Hepatic stellate cell (primary cell): Measurements from ENCODE around the gene PPP2CA.
"Not testable (repeated sequence)": the region's sequence is repeated elsewhere in the genome, so short reads cannot be mapped to it uniquely, and the experiment has no call there.

ENCODE experiments used
- DNase-seq: peaks from one replicate; pipeline ENCODE4 v3.0.0; 2011; ENCODE audit warnings: low spot score

PPP2CA gene

DNA sequence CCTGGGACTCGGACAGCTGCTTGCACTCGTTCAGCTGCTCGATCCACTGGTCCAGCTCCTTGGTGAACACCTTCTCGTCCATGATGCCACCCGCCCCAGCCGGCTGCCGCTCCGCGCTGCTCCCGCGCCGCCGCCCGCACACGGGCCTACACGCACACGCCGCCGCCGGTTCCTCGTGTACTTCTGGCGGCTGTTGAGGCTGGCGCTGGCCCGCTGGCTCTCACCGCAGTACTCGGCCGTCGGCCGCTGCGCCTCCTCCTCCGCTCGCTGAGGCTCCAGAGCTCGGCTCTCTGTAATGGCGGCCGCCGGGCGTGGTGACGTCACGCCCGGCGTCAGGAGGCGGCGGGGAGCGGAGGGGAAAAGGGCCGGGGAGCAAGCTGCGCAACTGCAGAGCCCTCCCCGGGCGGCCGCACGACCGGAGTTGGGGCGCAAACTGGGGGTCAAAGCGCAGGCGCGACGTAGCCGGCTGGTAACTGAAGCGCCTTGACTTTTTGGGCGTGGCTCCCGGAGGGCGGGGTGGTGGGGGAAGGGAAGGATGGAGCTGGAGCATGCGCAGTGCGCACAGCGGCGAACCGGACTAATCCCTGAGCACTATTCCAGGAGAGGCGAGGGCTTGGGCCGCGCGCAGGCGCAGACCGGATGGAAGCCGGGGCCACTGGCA, at the start of gene PPP2CA:
Gene PPP2CA, minus strand, starts transcription at position 294 of the 661 bp plus-strand sequence. Its CDS starts 212 bp downstream, at position 82.
- peak; percentile 90 for DNase-seq

DNA sequence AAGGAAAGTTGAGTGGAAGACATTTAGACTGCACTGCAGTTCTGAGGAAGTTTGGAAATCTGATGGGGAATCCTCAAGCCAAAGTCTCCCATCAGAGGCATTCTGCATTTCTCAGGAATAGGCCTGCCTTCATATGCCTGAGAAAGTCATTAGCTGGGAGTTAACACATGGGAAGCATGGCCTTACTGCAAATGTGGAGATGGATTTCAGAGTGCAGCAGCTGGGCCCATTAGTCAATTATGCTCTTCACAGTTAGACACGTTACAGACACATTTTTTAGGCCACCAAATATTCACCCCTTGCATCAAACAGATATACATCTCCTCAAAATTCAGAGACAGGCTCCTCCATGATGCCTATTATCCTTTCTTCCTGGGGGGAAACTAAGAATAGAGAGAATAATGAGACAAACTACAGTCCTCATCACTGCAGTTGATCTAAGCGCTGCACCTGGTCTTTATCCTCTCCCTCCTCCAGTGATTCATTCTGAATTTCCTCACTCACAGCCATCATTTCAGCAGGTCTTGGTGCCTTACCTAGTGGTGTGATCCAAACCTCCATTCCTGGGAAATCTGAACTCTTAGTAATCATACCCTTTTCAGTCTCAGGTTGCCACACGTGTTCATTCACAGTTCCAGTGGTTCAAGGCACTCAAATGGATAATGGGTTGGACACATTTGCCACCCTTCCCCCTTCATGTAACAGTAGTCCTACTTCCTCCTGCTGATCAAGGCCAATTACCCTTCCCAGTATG, 47.9 kb upstream of the PPP2CA start:
- no peak for DNase-seq

DNA sequence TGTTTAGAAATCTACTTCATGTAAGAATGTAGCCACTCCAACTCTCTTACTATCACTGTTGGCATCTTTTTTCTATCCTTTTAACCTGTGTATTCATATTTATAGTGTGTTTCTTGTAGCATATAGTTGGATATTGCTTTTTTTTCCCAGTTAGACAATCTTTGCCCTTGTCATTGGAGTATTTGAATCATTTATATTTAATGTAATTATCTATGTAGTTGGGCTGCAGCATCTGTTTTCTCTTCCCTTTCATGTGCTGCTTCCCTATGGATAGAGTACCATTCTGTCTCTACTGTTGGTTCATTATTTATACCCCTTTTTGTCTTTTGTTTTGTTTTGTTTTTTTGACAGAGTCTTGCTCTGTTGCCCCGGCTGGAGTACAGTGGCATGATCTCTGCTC, 45.2 kb upstream of the PPP2CA start:
- no peak for DNase-seq

- DNase-seq: no peak
Measured at GRCh38 chr5:134268919-134269318, 43.0 kb upstream of the PPP2CA start.

GRCh38 chr5:134268019-134268601, 42.2 kb upstream of the PPP2CA start:
- no peak for DNase-seq

- DNase-seq: no peak
Measured at GRCh38 chr5:134267366-134268018, 41.6 kb upstream of the PPP2CA start.

- DNase-seq: no peak
Measured at GRCh38 chr5:134263801-134264200, 37.9 kb upstream of the PPP2CA start.

GRCh38 chr5:134262629-134263028, 36.8 kb upstream of the PPP2CA start:
- not testable (repeated sequence) for DNase-seq

DNA sequence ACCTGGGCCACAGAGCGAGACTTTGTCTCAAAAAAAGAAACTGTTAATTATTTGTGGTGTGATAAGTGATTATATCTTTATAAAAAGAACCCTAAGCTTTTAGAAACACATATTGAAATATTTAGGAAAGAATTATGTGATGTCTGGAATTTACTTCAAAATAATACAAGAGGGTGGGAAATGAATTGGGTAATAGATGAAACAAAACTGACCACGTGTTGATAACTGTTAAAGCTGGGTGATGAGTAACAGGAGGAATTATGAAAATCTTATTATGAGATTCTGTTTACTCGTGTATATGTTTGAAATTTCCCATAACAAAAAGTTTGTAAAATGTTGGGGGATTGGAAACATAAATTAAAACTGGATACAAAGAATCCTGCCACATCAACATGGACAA, 33.0 kb upstream of the PPP2CA start:
- DNase-seq: no peak

GRCh38 chr5:134257176-134257575, 31.3 kb upstream of the PPP2CA start:
- DNase-seq: no peak

DNA sequence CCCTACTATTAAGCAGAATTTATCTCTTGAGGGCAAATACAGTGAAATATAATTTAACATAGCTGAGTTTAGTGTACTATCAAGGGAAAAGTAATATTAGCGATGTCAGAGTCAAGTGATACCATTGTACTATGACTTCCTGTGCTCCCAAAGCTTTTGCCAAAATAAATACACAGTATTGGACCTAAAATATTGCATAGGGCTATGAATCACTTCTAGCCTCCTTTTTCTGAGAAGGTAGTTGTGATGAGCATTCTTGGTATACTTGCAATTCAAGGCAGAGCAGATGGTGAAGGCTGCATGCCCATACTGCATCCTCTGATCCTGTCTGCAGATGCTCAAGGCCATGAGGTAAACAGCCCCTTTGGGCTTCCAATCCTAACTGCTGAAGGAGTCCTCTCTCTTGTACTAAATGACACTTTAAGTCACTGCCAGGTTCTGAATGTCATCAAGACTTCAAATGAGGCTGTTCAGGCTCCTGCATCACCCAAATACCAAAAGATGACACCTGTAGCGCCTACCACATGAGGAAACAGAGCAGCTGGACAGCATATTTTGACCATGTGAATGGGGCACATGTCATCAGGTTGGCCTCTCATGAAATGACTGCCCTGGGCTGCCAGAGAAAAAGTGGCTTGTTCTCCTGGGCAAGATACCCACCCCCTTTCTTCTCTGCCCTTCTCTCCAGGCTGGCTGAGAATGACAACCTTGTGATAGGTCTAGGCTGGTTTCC, 29.7 kb upstream of the PPP2CA start:
- peak; percentile 42 for DNase-seq

- not testable (repeated sequence) for DNase-seq
Measured at GRCh38 chr5:134253368-134254153, 27.7 kb upstream of the PPP2CA start.

DNA sequence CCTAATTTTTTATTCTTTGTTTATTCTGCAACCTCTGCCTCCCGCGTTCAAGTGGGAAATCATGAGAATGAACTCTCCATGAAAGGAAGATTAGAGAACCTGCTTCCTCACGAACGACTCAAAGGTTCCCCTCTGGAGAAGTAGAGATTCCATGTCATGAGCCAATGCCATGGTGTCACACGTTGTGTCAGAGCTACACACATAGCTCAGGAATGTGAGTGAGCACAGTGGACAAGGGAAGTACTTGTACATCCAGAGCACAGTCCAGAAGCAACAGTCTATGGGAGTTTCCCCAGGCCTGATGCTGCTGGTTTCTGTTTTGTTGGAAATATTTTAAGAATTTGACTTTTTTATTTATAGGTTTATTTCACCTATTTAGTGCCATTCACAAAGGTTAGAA, 26.8 kb upstream of the PPP2CA start:
- DNase-seq: peak; percentile 77

DNA sequence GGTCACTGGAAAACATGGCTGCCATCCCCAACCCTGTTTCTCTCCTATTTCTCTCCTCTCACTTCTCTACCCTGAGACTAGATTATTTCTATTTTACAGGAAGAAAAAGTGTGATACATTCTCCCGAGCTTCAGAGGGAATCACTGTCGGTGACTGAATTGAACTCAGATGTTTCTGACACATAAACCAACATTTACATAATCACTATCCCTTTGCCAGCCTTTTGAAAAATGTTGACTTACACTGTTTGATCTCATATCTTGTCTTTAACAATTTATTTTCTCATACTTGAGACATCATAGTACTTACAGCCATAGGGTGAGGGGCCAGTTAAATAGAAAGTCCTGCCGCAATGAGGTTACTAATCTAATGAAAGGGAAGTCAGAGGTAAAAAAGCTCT, 25.1 kb upstream of the PPP2CA start:
- DNase-seq: no peak

- DNase-seq: no peak
Measured at GRCh38 chr5:134249469-134250379, 23.9 kb upstream of the PPP2CA start.

- no peak for DNase-seq
Measured at GRCh38 chr5:134248256-134248655, 22.4 kb upstream of the PPP2CA start.

DNA sequence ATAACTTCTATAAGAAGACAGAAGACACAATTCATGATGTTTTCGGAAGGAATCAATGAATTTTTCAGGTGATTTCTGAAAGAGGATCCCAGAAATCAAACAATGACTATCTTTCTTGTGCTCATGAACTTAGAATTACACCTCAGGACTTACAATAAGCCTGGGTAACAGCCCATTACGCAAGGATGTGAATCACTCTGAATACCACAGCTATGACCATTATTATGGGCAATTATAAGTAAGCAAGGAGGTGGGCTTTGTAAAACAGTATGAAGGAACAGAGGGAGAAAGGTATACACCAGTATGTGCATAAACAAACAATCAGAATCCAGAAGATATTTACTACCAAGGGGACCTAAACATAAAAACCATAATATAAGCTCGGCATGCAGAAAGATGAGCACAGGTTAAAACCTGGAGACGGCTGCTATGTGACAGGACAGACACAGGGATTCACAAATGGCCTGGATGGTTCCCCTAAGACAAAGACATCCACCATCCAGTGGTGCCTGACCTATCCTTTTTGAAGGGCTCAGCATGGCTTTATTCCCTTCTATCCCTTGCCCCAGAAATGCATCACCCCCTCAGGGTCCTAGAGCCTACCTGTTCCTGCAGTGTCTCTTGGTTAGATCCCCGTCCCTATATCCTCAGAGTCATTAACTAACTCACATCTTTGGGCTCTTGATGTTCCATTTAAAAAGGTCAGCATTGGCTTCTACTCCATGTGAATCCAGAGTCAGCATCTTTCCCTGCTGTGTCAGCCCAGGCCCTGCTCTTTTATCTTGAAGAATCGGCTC, 21.8 kb upstream of the PPP2CA start:
- peak; percentile 49 for DNase-seq

GRCh38 chr5:134246771-134247427, 21.0 kb upstream of the PPP2CA start:
- no peak for DNase-seq

- no peak for DNase-seq
Measured at GRCh38 chr5:134245692-134246091, 19.8 kb upstream of the PPP2CA start.
